GM19397 (cell line): ENCODE data around the gene ARHGEF19.

Experiments used
- ATAC-seq: cut with Tn5 transposase; IDR thresholded peaks from one replicate; pipeline ENCODE4 v1.9.1; 2021; ENCODE audit warnings: mild to moderate bottlenecking, moderate library complexity; ENCODE audit not compliant: unreplicated experiment

The ARHGEF19 gene

GRCh38 chr1:16183765-16184556 lies 28.5 kb downstream of the ARHGEF19 start:
- ATAC-seq = no peak

GRCh38 chr1:16183179-16183578 lies 29.3 kb downstream of the ARHGEF19 start:
- no peak for ATAC-seq

- ATAC-seq = no peak
Measured at GRCh38 chr1:16181887-16182719, 30.3 kb downstream of the ARHGEF19 start.

GRCh38 chr1:16180291-16180824 lies 32.1 kb downstream of the ARHGEF19 start:
- no peak for ATAC-seq

GRCh38 chr1:16178596-16179497 lies 33.6 kb downstream of the ARHGEF19 start:
- no peak for ATAC-seq

GRCh38 chr1:16177306-16177705 lies 35.1 kb downstream of the ARHGEF19 start:
- ATAC-seq = no peak

- no peak for ATAC-seq
Measured at GRCh38 chr1:16176653-16177052, 35.8 kb downstream of the ARHGEF19 start.

GRCh38 chr1:16175610-16176553 lies 36.6 kb downstream of the ARHGEF19 start:
- ATAC-seq = no peak

GRCh38 chr1:16174886-16175598 lies 37.4 kb downstream of the ARHGEF19 start:
- no peak for ATAC-seq

- no peak for ATAC-seq
Measured at GRCh38 chr1:16174261-16174868, 38.1 kb downstream of the ARHGEF19 start.

- no peak for ATAC-seq
Measured at GRCh38 chr1:16173447-16174260, 38.8 kb downstream of the ARHGEF19 start.

GRCh38 chr1:16172964-16173446 lies 39.4 kb downstream of the ARHGEF19 start:
- ATAC-seq = no peak

GRCh38 chr1:16172218-16172830 lies 40.1 kb downstream of the ARHGEF19 start:
- no peak for ATAC-seq

- ATAC-seq = no peak
Measured at GRCh38 chr1:16171314-16172151, 40.9 kb downstream of the ARHGEF19 start.

GRCh38 chr1:16170283-16170673 lies 42.2 kb downstream of the ARHGEF19 start:
- ATAC-seq = no peak

- no peak for ATAC-seq
Measured at GRCh38 chr1:16168622-16169360, 43.7 kb downstream of the ARHGEF19 start.
